GM21515 (cell line): ENCODE data around the gene CCL27.
A peak's percentile ranks its signal among the peaks of the same experiment; 100 is the strongest.
"Not testable (repeated sequence)": the region's sequence is repeated elsewhere in the genome, so short reads cannot be mapped to it uniquely, and the experiment has no call there.

Source experiments
- ATAC-seq: cut with Tn5 transposase; IDR thresholded peaks from one replicate; pipeline ENCODE4 v1.9.1; 2021; ENCODE audit not compliant: unreplicated experiment

CCL27 gene

GRCh38 chr9:34651876-34652601 lies 10.4 kb downstream of the CCL27 start, which contains the start of gene IL11RA:
IL11RA (plus strand) TSS chr9:34652185; CDS start chr9:34655218, 3,033 bp downstream.
- ATAC-seq: no peak

- no peak for ATAC-seq
These were observed 11.1 kb downstream of the CCL27 start for GRCh38 chr9:34651321-34651720.

GRCh38 chr9:34650816-34651215 lies 11.6 kb downstream of the CCL27 start:
- ATAC-seq: no peak

- ATAC-seq: no peak
These were observed 13.8 kb downstream of the CCL27 start for GRCh38 chr9:34648673-34649072.

GRCh38 chr9:34647651-34648050 lies 14.8 kb downstream of the CCL27 start:
- ATAC-seq: no peak

- ATAC-seq: no peak
These were observed 15.4 kb downstream of the CCL27 start for GRCh38 chr9:34647084-34647403.

- ATAC-seq: peak; percentile 77
These were observed 16.0 kb downstream of the CCL27 start, which contains the start of gene GALT for GRCh38 chr9:34646211-34647083. GALT (plus strand) TSS chr9:34646675; CDS start chr9:34646705, 30 bp downstream.

- no peak for ATAC-seq
These were observed 17.6 kb downstream of the CCL27 start for GRCh38 chr9:34644766-34645314.

- ATAC-seq: no peak
These were observed 19.8 kb downstream of the CCL27 start for GRCh38 chr9:34642679-34643078.

GRCh38 chr9:34639322-34639721 lies 23.1 kb downstream of the CCL27 start:
- ATAC-seq: not testable (repeated sequence)

GRCh38 chr9:34638138-34638445 lies 24.4 kb downstream of the CCL27 start:
- ATAC-seq: no peak

GRCh38 chr9:34637356-34638137 lies 24.9 kb downstream of the CCL27 start, which contains the start of gene SIGMAR1:
SIGMAR1 (minus strand) TSS chr9:34637787; CDS start chr9:34637697, 90 bp downstream.
- ATAC-seq: peak; percentile 83

- ATAC-seq: peak; percentile 2
These were observed 25.6 kb downstream of the CCL27 start for GRCh38 chr9:34636791-34637355.

GRCh38 chr9:34635556-34635955 lies 26.9 kb downstream of the CCL27 start:
- ATAC-seq: no peak

GRCh38 chr9:34634551-34635248 lies 27.8 kb downstream of the CCL27 start:
- no peak for ATAC-seq

- ATAC-seq: no peak
These were observed 28.5 kb downstream of the CCL27 start for GRCh38 chr9:34633851-34634550.

- ATAC-seq: no peak
These were observed 29.3 kb downstream of the CCL27 start for GRCh38 chr9:34633166-34633565.

GRCh38 chr9:34630402-34631154 lies 31.9 kb downstream of the CCL27 start:
- ATAC-seq: no peak

- no peak for ATAC-seq
These were observed 33.0 kb downstream of the CCL27 start for GRCh38 chr9:34629491-34629808.
